ENCODE data around the gene DPT. TPM values are rescaled to one million over a fixed set of nuclear protein-coding genes. Genes with fewer than 3 reads are reported as not detected.

DPT gene
- total RNA-seq, 1 experiment from 2014 or later: not detected

DNA sequence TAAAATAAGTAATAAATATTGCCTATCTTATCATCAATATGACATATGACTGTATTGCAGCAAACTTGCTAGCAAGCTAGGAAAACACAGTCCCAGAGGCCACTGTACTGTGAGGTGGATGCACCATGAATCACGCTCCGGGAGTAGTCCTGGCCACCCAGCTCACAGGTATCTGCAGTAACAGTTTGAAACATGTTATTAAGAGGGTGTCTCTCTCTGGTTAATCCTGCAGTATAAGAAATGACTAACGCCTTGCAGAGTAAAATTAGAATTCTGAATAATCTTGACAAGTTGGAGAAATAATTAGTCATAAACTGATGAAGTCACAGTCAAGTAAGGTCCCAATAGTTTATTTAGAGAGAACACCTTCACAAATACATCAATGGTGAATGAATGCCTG lies 34.0 kb upstream of the DPT start:
- DNase-seq (ENCODE audit: low read depth, low spot score): no peak
- H3K9me2 ChIP-seq (ENCODE audit: insufficient read depth): no peaks in the 10 kb centered on the region
- BruUV-seq (replicated peaks): no TSS peak
- H3K79me2 ChIP-seq (ENCODE audit: insufficient read depth, low read length): no peaks in the 10 kb centered on the region
- no peak overlapping the region for H3K9ac ChIP-seq (ENCODE audit: low read length)
- no peaks in the 10 kb centered on the region for H3K27me3 ChIP-seq (ENCODE audit: insufficient read depth, low read length)
- no peak overlapping the region for H2AFZ ChIP-seq (ENCODE audit: low read depth, low read length, poor library complexity, severe bottlenecking)
- ChIA-PET CTCF (no interaction called here), POLR2A (no interaction called here), RAD21 (ENCODE audit: low non-redundant PET in 1 of 2, low total read pairs in 2 of 2, uncharacterized antibody in 2 of 2, unreplicated experiment in 2 of 2) (no interaction called here)
- no peak overlapping the region for H3K4me3 ChIP-seq (replicated peaks in 1 of 2; ENCODE audit: low read depth in 1 of 2, low read length in 2 of 2)
- H3K9me3 ChIP-seq (ENCODE audit: control insufficient read depth in 1 of 2, insufficient read depth in 1 of 2, low read depth in 1 of 2, low read length in 2 of 2): no peaks in the 10 kb centered on the region
- no peaks in the 10 kb centered on the region for H3K36me3 ChIP-seq (ENCODE audit: control insufficient read depth in 1 of 2, insufficient read depth in 2 of 2, low read length in 2 of 2)
- H3K4me2 ChIP-seq (ENCODE audit: low read length): no peak overlapping the region
- TF ChIP-seq ELF1 (IDR thresholded peaks at IDR 0.05; ENCODE audit: borderline replicate concordance, low read depth) (no peak), POLR2A (IDR thresholded peaks at IDR 0.05; ENCODE audit: borderline replicate concordance, extremely low read depth, insufficient read depth, insufficient read length) (no peak), POLR2AphosphoS5 (IDR thresholded peaks at IDR 0.05; ENCODE audit: low read depth, low read length) (no peak), SIN3A (IDR thresholded peaks at IDR 0.05; ENCODE audit: low read depth) (no peak), EGR1 (IDR thresholded peaks at IDR 0.05; ENCODE audit: low read depth) (no peak), YY1 (IDR thresholded peaks at IDR 0.05; ENCODE audit: extremely low read depth, insufficient replicate concordance, low read depth, low read length) (no peak), EZH2phosphoT487 (IDR thresholded peaks at IDR 0.05; ENCODE audit: borderline replicate concordance) (no peak), CEBPB (IDR thresholded peaks at IDR 0.05; ENCODE audit: low read depth) (no peak), SRF (IDR thresholded peaks at IDR 0.05; ENCODE audit: low read depth) (no peak)
- TF ChIP-seq, protein P1, sequence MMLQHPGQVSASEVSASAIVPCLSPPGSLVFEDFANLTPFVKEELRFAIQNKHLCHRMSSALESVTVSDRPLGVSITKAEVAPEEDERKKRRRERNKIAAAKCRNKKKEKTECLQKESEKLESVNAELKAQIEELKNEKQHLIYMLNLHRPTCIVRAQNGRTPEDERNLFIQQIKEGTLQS (IDR thresholded peaks at IDR 0.05): no peak
- TF ChIP-seq, protein P2, sequence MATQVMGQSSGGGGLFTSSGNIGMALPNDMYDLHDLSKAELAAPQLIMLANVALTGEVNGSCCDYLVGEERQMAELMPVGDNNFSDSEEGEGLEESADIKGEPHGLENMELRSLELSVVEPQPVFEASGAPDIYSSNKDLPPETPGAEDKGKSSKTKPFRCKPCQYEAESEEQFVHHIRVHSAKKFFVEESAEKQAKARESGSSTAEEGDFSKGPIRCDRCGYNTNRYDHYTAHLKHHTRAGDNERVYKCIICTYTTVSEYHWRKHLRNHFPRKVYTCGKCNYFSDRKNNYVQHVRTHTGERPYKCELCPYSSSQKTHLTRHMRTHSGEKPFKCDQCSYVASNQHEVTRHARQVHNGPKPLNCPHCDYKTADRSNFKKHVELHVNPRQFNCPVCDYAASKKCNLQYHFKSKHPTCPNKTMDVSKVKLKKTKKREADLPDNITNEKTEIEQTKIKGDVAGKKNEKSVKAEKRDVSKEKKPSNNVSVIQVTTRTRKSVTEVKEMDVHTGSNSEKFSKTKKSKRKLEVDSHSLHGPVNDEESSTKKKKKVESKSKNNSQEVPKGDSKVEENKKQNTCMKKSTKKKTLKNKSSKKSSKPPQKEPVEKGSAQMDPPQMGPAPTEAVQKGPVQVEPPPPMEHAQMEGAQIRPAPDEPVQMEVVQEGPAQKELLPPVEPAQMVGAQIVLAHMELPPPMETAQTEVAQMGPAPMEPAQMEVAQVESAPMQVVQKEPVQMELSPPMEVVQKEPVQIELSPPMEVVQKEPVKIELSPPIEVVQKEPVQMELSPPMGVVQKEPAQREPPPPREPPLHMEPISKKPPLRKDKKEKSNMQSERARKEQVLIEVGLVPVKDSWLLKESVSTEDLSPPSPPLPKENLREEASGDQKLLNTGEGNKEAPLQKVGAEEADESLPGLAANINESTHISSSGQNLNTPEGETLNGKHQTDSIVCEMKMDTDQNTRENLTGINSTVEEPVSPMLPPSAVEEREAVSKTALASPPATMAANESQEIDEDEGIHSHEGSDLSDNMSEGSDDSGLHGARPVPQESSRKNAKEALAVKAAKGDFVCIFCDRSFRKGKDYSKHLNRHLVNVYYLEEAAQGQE (IDR thresholded peaks at IDR 0.05; ENCODE audit: low read depth): no peak
- H3K4me1 ChIP-seq (ENCODE audit: control insufficient read depth in 1 of 2, insufficient read depth in 2 of 2, low read length in 2 of 2): no peaks in the 10 kb centered on the region
- ATAC-seq: no peak
- H4K20me1 ChIP-seq (ENCODE audit: insufficient read depth): no peaks in the 10 kb centered on the region
- intact Hi-C loops (cut with micrococcal nuclease): no loop called here
- no peak overlapping the region for H3K27ac ChIP-seq (ENCODE audit: low read depth, low read length)

All from HCT116 (cell line).